GM23338 (cell line): ENCODE results near the gene RGL3. TPM values are rescaled to one million over a fixed set of nuclear protein-coding genes. Genes with fewer than 3 reads are reported as not detected.
A peak's percentile ranks its signal among the peaks of the same experiment; 100 is the strongest.

Experiments used
- ATAC-seq: fragments of 200-7000 bp; cut with Tn5 transposase; 3 replicates; pipeline ENCODE4 v1.9.1; 2020
- DNase-seq: peaks from one replicate; pipeline ENCODE4 v3.0.0-alpha.2; 2015; ENCODE audit warnings: low spot score
- H2AFZ ChIP-seq: fragments of 200-600 bp; sonication (generic); 2 replicates; pipeline ENCODE4 v1.8.0; 2016; ENCODE audit warnings: antibody characterized with exemption, mild to moderate bottlenecking, moderate library complexity
- H3F3A ChIP-seq: fragments of 200-600 bp; sonication (generic); replicated peaks from 2 replicates; pipeline ENCODE4 v1.8.0; 2017; ENCODE audit warnings: antibody characterized with exemption, mixed run types, low read depth
- H3K27ac ChIP-seq: fragments of 200-600 bp; sonication (generic); 2 replicates; pipeline ENCODE4 v1.6.1; 2016; ENCODE audit warnings: low read depth
- H3K27me3 ChIP-seq: fragments of 200-600 bp; sonication (generic); 2 replicates; pipeline ENCODE4 v1.8.0; 2016; ENCODE audit warnings: mild to moderate bottlenecking, mixed run types, moderate library complexity; ENCODE audit not compliant: insufficient read depth
- H3K36me3 ChIP-seq: fragments of 200-600 bp; sonication (generic); 2 replicates; pipeline ENCODE4 v1.8.0; 2016; ENCODE audit warnings: mild to moderate bottlenecking; ENCODE audit not compliant: insufficient read depth
- H3K4me1 ChIP-seq: fragments of 200-600 bp; sonication (generic); 2 replicates; pipeline ENCODE4 v1.8.0; 2016; ENCODE audit warnings: mild to moderate bottlenecking, moderate library complexity; ENCODE audit not compliant: insufficient read depth
- H3K4me2 ChIP-seq: fragments of 200-600 bp; sonication (generic); 2 replicates; pipeline ENCODE4 v1.7.1; 2017; ENCODE audit warnings: mixed run types
- H3K4me3 ChIP-seq: fragments of 200-600 bp; sonication (generic); 2 replicates; pipeline ENCODE4 v1.6.1; 2016; ENCODE audit warnings: mixed run types
- H3K79me2 ChIP-seq: fragments of 200-600 bp; sonication (generic); replicated peaks from 2 replicates; pipeline ENCODE4 v1.8.0; 2017; ENCODE audit warnings: mild to moderate bottlenecking; ENCODE audit not compliant: insufficient read depth
- H3K9me2 ChIP-seq: fragments of 200-600 bp; sonication (generic); 2 replicates; pipeline ENCODE4 v1.8.0; 2017; ENCODE audit not compliant: insufficient read depth
- H4K20me1 ChIP-seq: fragments of 200-600 bp; sonication (generic); replicated peaks from 2 replicates; pipeline ENCODE4 v1.8.0; 2017; ENCODE audit warnings: mild to moderate bottlenecking; ENCODE audit not compliant: insufficient read depth
- H3K27ac Mint-ChIP-seq: 2 replicates; pipeline ENCODE4 v1.8.0; 2020; ENCODE audit warnings: inconsistent platforms, mild to moderate bottlenecking, moderate library complexity, mixed read lengths
- H3K27me3 Mint-ChIP-seq: 3 replicates; pipeline ENCODE4 v1.8.0; 2022; ENCODE audit warnings: low read depth, mild to moderate bottlenecking, moderate library complexity, mixed read lengths, inconsistent platforms; ENCODE audit not compliant: insufficient read depth, poor library complexity
- H3K36me3 Mint-ChIP-seq: 3 replicates; pipeline ENCODE4 v1.8.0; 2021; ENCODE audit warnings: low read depth, mild to moderate bottlenecking, inconsistent platforms, moderate library complexity, mixed read lengths
- H3K4me1 Mint-ChIP-seq: 3 replicates; pipeline ENCODE4 v1.8.0; 2020; ENCODE audit warnings: mild to moderate bottlenecking, inconsistent platforms, mixed read lengths
- H3K4me3 Mint-ChIP-seq: 3 replicates; pipeline ENCODE4 v1.8.0; 2021; ENCODE audit warnings: moderate library complexity, mild to moderate bottlenecking, inconsistent platforms, mixed read lengths
- H3K9me3 Mint-ChIP-seq: 3 replicates; pipeline ENCODE4 v1.8.0; 2020; ENCODE audit warnings: moderate library complexity, mild to moderate bottlenecking, inconsistent platforms, mixed read lengths
- CREB1 ChIP-seq: fragments of 250-450 bp; sonication (Bioruptor Pico); IDR thresholded peaks from 2 replicates; pipeline ENCODE4 v1.5.0; 2020; ENCODE audit warnings: low read depth, mild to moderate bottlenecking, moderate library complexity
- CTCF ChIP-seq, 2 experiments: fragments of 200-600 bp in 1 of 2; sonication (generic) in 1 of 2; conservative IDR thresholded peaks; 2 replicates each; pipeline versions ENCODE4 v1.5.1 to v1.6.1; 2016 to 2017; ENCODE audit warnings: antibody characterized with exemption in 2 of 2, low read depth in 2 of 2, mild to moderate bottlenecking in 2 of 2, moderate library complexity in 1 of 2
- ETS1 ChIP-seq: IDR thresholded peaks from 2 replicates; pipeline ENCODE4 v1.6.1; 2016; ENCODE audit warnings: antibody characterized with exemption
- EZH2phosphoT487 ChIP-seq: fragments of 200-600 bp; sonication (generic); IDR thresholded peaks from one replicate; pipeline ENCODE4 v1.8.1; 2018; ENCODE audit warnings: antibody characterized with exemption; ENCODE audit not compliant: unreplicated experiment
- JUNB ChIP-seq: IDR thresholded peaks from one replicate; pipeline ENCODE4 v1.6.1; 2016; ENCODE audit warnings: antibody characterized with exemption; ENCODE audit not compliant: unreplicated experiment
- POLR2AphosphoS5 ChIP-seq: IDR thresholded peaks from 2 replicates; pipeline ENCODE4 v1.6.1; 2016; ENCODE audit warnings: antibody characterized with exemption, low read depth
- REST ChIP-seq: IDR thresholded peaks from one replicate; pipeline ENCODE4 v1.6.1; 2018; ENCODE audit warnings: antibody characterized with exemption; ENCODE audit not compliant: unreplicated experiment
- ZNF114 ChIP-seq: fragments of 250-450 bp; sonication (Bioruptor Pico); IDR thresholded peaks from 2 replicates; pipeline ENCODE4 v1.5.0; 2020; ENCODE audit warnings: mild to moderate bottlenecking, moderate library complexity
- polyA plus RNA-seq: library from polyadenylated mRNA; unstranded; fragments of >200 nt; fragmentation: Nextera tagmentation; extraction: Ambion mirVana; gene quantifications from 2 replicates; pipeline ENCODE4 v1.2.1, GENCODE V29; 2016
- total RNA-seq: library from RNA; depleted of rRNA; stranded (reverse); fragments of >200 nt; shearing (Covaris generic); gene quantifications from 2 replicates; pipeline ENCODE4 v1.2.3, GENCODE V29; 2014

The RGL3 gene
- total and polyA plus RNA-seq, 2 experiments from 2014 or later = 48.8 to 49.4 TPM

- H3K27me3 Mint-ChIP-seq = peaks cover 10% of the 10 kb centered on the region
- no peak overlapping the region for H3K4me3 Mint-ChIP-seq
- no peak overlapping the region for H3K27ac Mint-ChIP-seq
- Histone ChIP-seq H3K27me3 (no peaks in the 10 kb centered on the region), H3K4me1 (peaks cover 11% of the 10 kb centered on the region), H3K36me3 (no peaks in the 10 kb centered on the region), H3K79me2 (peaks cover 10% of the 10 kb centered on the region; the same call in 1 of the 2 replicates), H3K9me2 (no peaks in the 10 kb centered on the region), H2AFZ (no peak overlapping the region), H3F3A (peaks cover 11% of the 10 kb centered on the region), H3K4me3 (peak overlapping the region; percentile 54), H3K4me2 (peak overlapping the region; percentile 77), H3K27ac (peak overlapping the region; percentile 56), H4K20me1 (no peaks in the 10 kb centered on the region)
- TF ChIP-seq ETS1 (peak; percentile 28; the same call in 1 of the 2 replicates), EZH2phosphoT487 (no peak), POLR2AphosphoS5 (peak; percentile 71)
- H3K4me1 Mint-ChIP-seq = peaks cover 20% of the 10 kb centered on the region
- no peaks in the 10 kb centered on the region for H3K9me3 Mint-ChIP-seq
- DNase-seq = peak; percentile 79
- peak; percentile 36 for ATAC-seq
- H3K36me3 Mint-ChIP-seq = peaks cover 15% of the 10 kb centered on the region
Observed at GRCh38 chr19:11375143-11375948, 43.8 kb downstream of the RGL3 start.

GRCh38 chr19:11374433-11375142 is 44.5 kb downstream of the RGL3 start, which contains the start of gene SWSAP1:
SWSAP1 (plus strand) TSS chr19:11374666; CDS start chr19:11374681, 15 bp downstream.
- DNase-seq (peak; percentile 100), ATAC-seq (peak; percentile 93)
- H3K4me1 Mint-ChIP-seq = peaks cover 15% of the 10 kb centered on the region
- Histone ChIP-seq H3K4me2 (peak within 1 kb of the TSS; percentile 77), H3K27me3 (no peaks in the 10 kb centered on the region), H2AFZ (no peak within 1 kb of the TSS), H3K9me2 (no peaks in the 10 kb centered on the region), H3K36me3 (no peaks in the 10 kb centered on the region), H3K79me2 (peaks cover 10% of the 10 kb centered on the region; the same call in 1 of the 2 replicates), H3K4me1 (peaks cover 10% of the 10 kb centered on the region), H3K4me3 (peak within 1 kb of the TSS; percentile 55), H3K27ac (peak within 1 kb of the TSS; percentile 77), H4K20me1 (no peaks in the 10 kb centered on the region; the same call in 1 of the 2 replicates), H3F3A (peaks cover 6% of the 10 kb centered on the region; the same call in 1 of the 2 replicates)
- no peak within 1 kb of the TSS for H3K27ac Mint-ChIP-seq
- H3K36me3 Mint-ChIP-seq = peaks cover 15% of the 10 kb centered on the region
- H3K4me3 Mint-ChIP-seq = no peak within 1 kb of the TSS
- H3K27me3 Mint-ChIP-seq = peaks cover 10% of the 10 kb centered on the region
- H3K9me3 Mint-ChIP-seq = no peaks in the 10 kb centered on the region
- TF ChIP-seq JUNB = no peak
- no peak for TF ChIP-seq REST
- peak; percentile 94 for TF ChIP-seq POLR2AphosphoS5
- TF ChIP-seq ZNF114 (CRISPR knock-in tag) = no peak
- no peak for TF ChIP-seq CTCF (conservative IDR thresholded peaks at IDR 0.05; ENCODE audit: low read depth in 2 of 2)
- peak; percentile 61; the same call in 1 of the 2 replicates for TF ChIP-seq ETS1
- peak; percentile 69 for TF ChIP-seq CREB1
